Vagina (tissue), 2 donors: ENCODE measurements around the gene PSMB7. TPM values are rescaled to one million over a fixed set of nuclear protein-coding genes. Genes with fewer than 3 reads are reported as not detected.

ENCODE experiments used
- DNase-seq, 2 donors: peaks; one replicate each; pipeline ENCODE4 v3.0.0-alpha.2; 2017; ENCODE audit errors: extremely low spot score in 2 of 2
- H3K27ac ChIP-seq: fragments of 200-600 bp; sonication (generic); one replicate; pipeline ENCODE4 v1.5.1; 2019
- H3K27me3 ChIP-seq: fragments of 200-600 bp; sonication (generic); one replicate; pipeline ENCODE4 v1.5.1; 2019
- H3K36me3 ChIP-seq, 2 donors: fragments of 200-600 bp; sonication (generic); one replicate each; pipeline ENCODE4 v1.5.1; 2017 to 2019
- H3K4me1 ChIP-seq: fragments of 200-600 bp; sonication (generic); one replicate; pipeline ENCODE4 v1.5.1; 2019
- H3K4me3 ChIP-seq, 2 donors: fragments of 200-600 bp; sonication (generic); 1 replicate in 1 of 2; 2 replicates in 1 of 2; pipeline ENCODE4 v1.5.1; 2016 to 2019
- H3K9me3 ChIP-seq: fragments of 200-600 bp; sonication (generic); one replicate; pipeline ENCODE4 v1.5.1; 2019
- POLR2A ChIP-seq, 2 donors: fragments of 450-650 bp; IDR thresholded peaks; one replicate each; pipeline ENCODE4 v1.6.1; 2017; ENCODE audit warnings: antibody characterized with exemption in 2 of 2, mild to moderate bottlenecking in 2 of 2, moderate library complexity in 2 of 2
- POLR2AphosphoS5 ChIP-seq, 2 donors: sonication (generic); formaldehyde crosslinking; IDR thresholded peaks; one replicate each; pipeline ENCODE4 v1.9.0; 2017; ENCODE audit warnings: antibody characterized with exemption in 2 of 2, mild to moderate bottlenecking in 2 of 2, low read depth in 1 of 2; ENCODE audit not compliant: insufficient read depth in 1 of 2
- intact Hi-C: fragments of 100-400 bp; cut with DNase I; formaldehyde crosslinking; loops from one replicate; pipeline ENCODE4 v1.15.1; 2023
- total RNA-seq: library from RNA; depleted of rRNA; stranded (reverse); fragments of >200 nt; gene quantifications from one replicate; pipeline ENCODE4 v1.2.3, GENCODE V29; 2016
- TF ChIP-seq, protein P1 (sequence below), 3 experiments: fragments of 450-650 bp in 2 of 3; fragments of 200-600 bp in 1 of 3; sonication (generic) in 1 of 3; IDR thresholded peaks; one replicate each; pipeline ENCODE4 v1.5.1; 2017 to 2019; ENCODE audit warnings: antibody characterized with exemption in 3 of 3, mild to moderate bottlenecking in 2 of 3, moderate library complexity in 2 of 3

PSMB7 gene
- total RNA-seq, 1 donor from 2014 or later, result 121 TPM

DNA sequence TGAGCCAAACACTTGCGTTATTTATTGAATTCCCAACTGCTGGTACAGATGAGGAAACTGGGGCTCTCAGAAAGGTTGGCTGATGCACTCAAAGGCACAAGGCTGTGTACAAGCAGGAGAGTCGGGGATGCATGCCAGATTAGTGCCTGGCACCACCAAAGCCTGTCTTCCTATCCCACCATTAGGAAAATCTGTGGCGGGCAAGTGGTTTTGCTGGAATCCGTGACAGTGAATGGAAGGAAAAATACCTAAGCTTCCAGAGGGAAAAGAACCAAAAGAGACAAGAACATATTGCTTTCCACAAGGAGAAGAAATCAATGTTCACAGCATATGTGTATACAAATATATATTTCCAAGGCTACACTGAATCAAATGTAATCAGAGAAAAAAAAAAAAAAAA lies 51.1 kb downstream of the PSMB7 start:
- no peak overlapping the region for H3K4me3 ChIP-seq
- no peaks in the 10 kb centered on the region for H3K27me3 ChIP-seq
- no peak for DNase-seq
- no peak overlapping the region for H3K27ac ChIP-seq
- TF ChIP-seq, protein P1, sequence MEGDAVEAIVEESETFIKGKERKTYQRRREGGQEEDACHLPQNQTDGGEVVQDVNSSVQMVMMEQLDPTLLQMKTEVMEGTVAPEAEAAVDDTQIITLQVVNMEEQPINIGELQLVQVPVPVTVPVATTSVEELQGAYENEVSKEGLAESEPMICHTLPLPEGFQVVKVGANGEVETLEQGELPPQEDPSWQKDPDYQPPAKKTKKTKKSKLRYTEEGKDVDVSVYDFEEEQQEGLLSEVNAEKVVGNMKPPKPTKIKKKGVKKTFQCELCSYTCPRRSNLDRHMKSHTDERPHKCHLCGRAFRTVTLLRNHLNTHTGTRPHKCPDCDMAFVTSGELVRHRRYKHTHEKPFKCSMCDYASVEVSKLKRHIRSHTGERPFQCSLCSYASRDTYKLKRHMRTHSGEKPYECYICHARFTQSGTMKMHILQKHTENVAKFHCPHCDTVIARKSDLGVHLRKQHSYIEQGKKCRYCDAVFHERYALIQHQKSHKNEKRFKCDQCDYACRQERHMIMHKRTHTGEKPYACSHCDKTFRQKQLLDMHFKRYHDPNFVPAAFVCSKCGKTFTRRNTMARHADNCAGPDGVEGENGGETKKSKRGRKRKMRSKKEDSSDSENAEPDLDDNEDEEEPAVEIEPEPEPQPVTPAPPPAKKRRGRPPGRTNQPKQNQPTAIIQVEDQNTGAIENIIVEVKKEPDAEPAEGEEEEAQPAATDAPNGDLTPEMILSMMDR (IDR thresholded peaks at IDR 0.05), result no peak
- TF ChIP-seq POLR2A (IDR thresholded peaks at IDR 0.05) (no peak), POLR2AphosphoS5 (IDR thresholded peaks at IDR 0.05; ENCODE audit: insufficient read depth in 1 of 2, low read depth in 1 of 2) (no peak)
- H3K9me3 ChIP-seq, result no peaks in the 10 kb centered on the region
- intact Hi-C loops, result no loop called here
- H3K4me1 ChIP-seq, result no peaks in the 10 kb centered on the region
- H3K36me3 ChIP-seq, result no peaks in the 10 kb centered on the region

DNA sequence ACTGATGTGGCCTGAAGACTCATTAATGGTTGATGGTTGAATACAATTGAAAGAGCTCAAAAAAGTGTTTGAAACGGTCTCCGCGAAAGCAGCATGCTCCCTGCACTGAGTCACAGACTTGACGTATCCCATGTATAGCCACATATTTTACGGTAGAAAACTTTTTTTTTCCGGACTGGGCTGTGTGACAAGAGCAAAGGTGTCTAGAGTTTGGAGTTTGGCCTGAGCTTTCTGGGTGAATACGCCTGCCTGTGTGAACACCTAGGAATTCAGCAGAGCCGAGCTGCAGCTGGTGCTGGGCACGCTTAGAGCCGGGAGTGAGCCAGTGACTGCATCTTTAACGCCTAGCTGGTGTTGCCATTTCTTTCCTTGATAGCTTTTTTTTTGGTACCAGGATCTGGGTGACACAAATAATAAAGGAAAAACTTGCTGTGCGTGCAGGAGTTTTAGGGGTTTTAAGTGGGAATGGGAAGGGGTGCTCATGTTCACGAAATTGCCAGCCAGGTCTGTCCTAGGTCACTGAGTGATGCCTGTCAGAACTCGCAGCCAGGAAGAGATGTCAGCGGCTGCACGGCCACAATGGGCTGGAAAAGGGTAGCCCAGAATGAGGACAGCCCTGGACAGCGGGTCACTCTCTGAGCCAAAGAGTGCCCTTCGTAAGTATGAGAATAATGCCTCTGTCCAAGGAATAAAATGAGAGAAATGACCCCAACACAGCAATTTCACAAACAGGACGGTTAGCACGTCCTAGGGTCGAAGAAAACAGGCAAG lies 51.7 kb downstream of the PSMB7 start:
- DNase-seq, result no peak
- Histone ChIP-seq H3K4me1 (no peaks in the 10 kb centered on the region), H3K27ac (no peak overlapping the region), H3K36me3 (no peaks in the 10 kb centered on the region), H3K4me3 (no peak overlapping the region), H3K9me3 (no peaks in the 10 kb centered on the region), H3K27me3 (no peaks in the 10 kb centered on the region)
- intact Hi-C loops, result no loop called here
- no peak for TF ChIP-seq POLR2A (IDR thresholded peaks at IDR 0.05)
- TF ChIP-seq, protein P1 (IDR thresholded peaks at IDR 0.05), result no peak
- TF ChIP-seq POLR2AphosphoS5 (IDR thresholded peaks at IDR 0.05; ENCODE audit: insufficient read depth in 1 of 2, low read depth in 1 of 2), result no peak

DNA sequence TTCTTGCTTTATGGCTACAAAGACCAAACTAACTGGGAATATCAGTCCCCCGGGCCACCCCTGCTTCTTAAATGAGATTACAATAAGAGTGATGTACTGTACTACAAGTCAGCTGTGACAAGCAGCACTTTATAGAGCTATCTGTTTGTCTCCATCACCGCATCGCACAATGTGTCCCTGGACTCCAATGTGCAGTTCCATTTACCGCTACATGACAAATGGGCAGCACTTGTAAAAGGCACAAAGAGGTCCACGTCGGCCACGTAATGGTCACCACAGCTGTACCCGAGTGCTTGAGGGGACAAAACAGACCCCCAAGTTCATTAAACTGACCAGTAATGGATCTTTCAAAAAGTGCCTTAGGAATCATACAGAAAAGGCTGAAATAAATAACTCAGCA lies 54.1 kb downstream of the PSMB7 start:
- no peaks in the 10 kb centered on the region for H3K9me3 ChIP-seq
- H3K27ac ChIP-seq, result no peak overlapping the region
- intact Hi-C loops, result no loop called here
- DNase-seq, result no peak
- TF ChIP-seq, protein P1 (IDR thresholded peaks at IDR 0.05), result no peak
- no peak for TF ChIP-seq POLR2A (IDR thresholded peaks at IDR 0.05)
- no peaks in the 10 kb centered on the region for H3K27me3 ChIP-seq
- H3K36me3 ChIP-seq, result no peaks in the 10 kb centered on the region
- H3K4me1 ChIP-seq, result no peaks in the 10 kb centered on the region
- H3K4me3 ChIP-seq, result no peak overlapping the region

DNA sequence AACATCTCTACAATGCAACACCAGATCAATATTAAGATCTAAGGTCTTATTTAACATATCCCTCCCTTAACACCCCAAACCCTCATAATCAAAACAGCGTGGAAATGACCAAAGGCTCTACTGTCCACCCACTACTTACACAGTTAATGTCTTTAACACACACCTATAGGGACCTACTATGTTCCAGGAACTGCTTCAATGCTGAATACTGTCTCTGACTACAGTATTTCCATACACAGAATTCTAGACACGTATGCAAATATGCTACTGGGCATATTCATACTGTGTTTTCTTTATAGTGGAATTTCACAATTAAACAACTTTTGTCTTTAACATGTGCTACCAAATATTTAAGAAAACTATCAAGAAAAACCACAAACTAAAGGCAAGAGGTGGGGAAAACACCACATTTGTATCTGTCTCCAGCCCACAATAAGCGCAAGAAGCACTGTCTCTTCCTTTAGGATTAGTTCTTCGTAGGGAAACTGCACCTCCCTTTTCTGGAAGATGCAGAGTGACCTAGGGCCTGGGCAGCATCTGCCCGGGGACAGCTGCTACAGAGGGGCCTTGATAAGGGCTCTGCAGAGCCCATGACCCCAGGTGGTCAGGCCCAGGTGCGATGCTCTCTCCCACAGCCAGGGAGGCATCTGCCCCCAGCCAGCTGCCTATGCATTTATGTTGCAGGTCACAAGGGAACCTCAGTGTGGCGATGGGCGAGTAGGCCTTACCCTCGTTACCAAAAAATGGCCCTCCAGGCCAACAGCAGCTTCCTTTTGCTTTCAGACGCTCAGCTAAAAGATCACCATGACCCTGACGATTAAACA lies 55.2 kb downstream of the PSMB7 start:
- TF ChIP-seq POLR2AphosphoS5 (IDR thresholded peaks at IDR 0.05; ENCODE audit: insufficient read depth in 1 of 2, low read depth in 1 of 2), result no peak
- no peak for TF ChIP-seq POLR2A (IDR thresholded peaks at IDR 0.05)
- TF ChIP-seq, protein P1 (IDR thresholded peaks at IDR 0.05), result no peak
- Histone ChIP-seq H3K9me3 (no peaks in the 10 kb centered on the region), H3K27ac (no peak overlapping the region), H3K4me3 (no peak overlapping the region), H3K4me1 (no peaks in the 10 kb centered on the region), H3K36me3 (no peaks in the 10 kb centered on the region), H3K27me3 (no peaks in the 10 kb centered on the region)
- intact Hi-C loops, result no loop called here
- DNase-seq, result no peak

DNA sequence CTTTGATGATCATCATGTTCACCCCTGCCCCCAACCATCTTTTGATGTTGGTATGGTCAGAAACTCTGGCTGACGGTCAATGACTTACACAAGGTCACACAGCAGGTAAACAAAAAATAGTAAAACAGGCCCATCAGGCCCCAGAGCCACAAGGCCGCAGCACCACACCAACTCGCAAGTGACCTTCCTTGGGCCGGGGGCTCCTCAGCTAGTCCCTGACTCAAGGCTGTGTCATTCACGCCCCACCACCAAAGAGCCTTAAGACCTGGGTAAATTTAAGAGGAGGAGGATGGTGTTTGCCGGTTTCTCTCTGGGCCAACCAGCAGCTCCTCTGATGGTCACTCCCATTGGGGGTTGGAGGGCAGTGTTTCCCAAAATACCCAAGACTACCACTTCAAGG lies 55.8 kb downstream of the PSMB7 start:
- Histone ChIP-seq H3K27me3 (no peaks in the 10 kb centered on the region), H3K36me3 (no peaks in the 10 kb centered on the region), H3K27ac (no peak overlapping the region), H3K4me1 (no peaks in the 10 kb centered on the region), H3K4me3 (no peak overlapping the region), H3K9me3 (no peaks in the 10 kb centered on the region)
- DNase-seq, result no peak
- intact Hi-C loops, result no loop called here
- TF ChIP-seq, protein P1 (IDR thresholded peaks at IDR 0.05), result no peak
- TF ChIP-seq POLR2A (IDR thresholded peaks at IDR 0.05), result no peak
- TF ChIP-seq POLR2AphosphoS5 (IDR thresholded peaks at IDR 0.05; ENCODE audit: insufficient read depth in 1 of 2, low read depth in 1 of 2), result no peak
